Rectal smooth muscle tissue (tissue), 1 donor: ENCODE data around the gene SERPINB11.

ENCODE experiments used
- H3K27ac ChIP-seq: one replicate; pipeline ENCODE4 v1.7.0; 2013; ENCODE audit warnings: low read depth, low read length, inconsistent platforms
- H3K27me3 ChIP-seq: one replicate; pipeline ENCODE4 v1.7.0; 2013; ENCODE audit warnings: low read length; ENCODE audit not compliant: control insufficient read depth, insufficient read depth
- H3K36me3 ChIP-seq: one replicate; pipeline ENCODE4 v1.7.0; 2013; ENCODE audit warnings: low read length; ENCODE audit not compliant: control insufficient read depth, insufficient read depth
- H3K4me1 ChIP-seq: one replicate; pipeline ENCODE4 v1.7.0; 2013; ENCODE audit warnings: low read length; ENCODE audit not compliant: control insufficient read depth, insufficient read depth
- H3K4me3 ChIP-seq: one replicate; pipeline ENCODE4 v1.7.0; 2013; ENCODE audit warnings: low read length
- H3K9ac ChIP-seq: one replicate; pipeline ENCODE4 v1.7.0; 2013; ENCODE audit warnings: low read length

SERPINB11 gene

GRCh38 chr18:63686871-63687270, 15.9 kb upstream of the SERPINB11 start:
- H3K4me1 ChIP-seq = no peaks in the 10 kb centered on the region
- H3K4me3 ChIP-seq = no peak overlapping the region

DNA sequence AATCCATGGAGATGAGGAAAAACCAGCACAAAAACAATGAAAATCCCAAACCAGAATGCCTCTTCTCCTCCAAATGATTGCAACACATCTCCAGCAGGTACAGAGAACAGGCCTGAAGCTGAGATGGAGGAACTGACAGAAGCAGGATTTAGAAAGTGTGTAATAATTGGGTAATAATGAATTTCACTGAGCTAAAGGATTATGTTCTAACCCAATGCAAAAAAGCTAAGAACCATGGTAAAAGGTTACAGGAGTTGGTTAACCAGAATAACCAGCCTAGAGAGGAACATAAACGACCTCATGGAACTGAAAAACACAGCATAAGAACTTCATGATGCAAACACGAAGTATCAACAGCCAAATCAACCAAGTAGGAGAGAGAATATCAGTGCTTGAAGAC, 13.7 kb upstream of the SERPINB11 start:
- Histone ChIP-seq H3K9ac (no peak overlapping the region), H3K27ac (no peak overlapping the region), H3K36me3 (no peaks in the 10 kb centered on the region), H3K4me1 (no peaks in the 10 kb centered on the region), H3K4me3 (no peak overlapping the region), H3K27me3 (no peaks in the 10 kb centered on the region)

More at GRCh38 chr18:63686871-63687270, 15.9 kb upstream of the SERPINB11 start:
- Histone ChIP-seq H3K27ac (no peak overlapping the region), H3K27me3 (no peaks in the 10 kb centered on the region), H3K9ac (no peak overlapping the region), H3K36me3 (no peaks in the 10 kb centered on the region)

DNA sequence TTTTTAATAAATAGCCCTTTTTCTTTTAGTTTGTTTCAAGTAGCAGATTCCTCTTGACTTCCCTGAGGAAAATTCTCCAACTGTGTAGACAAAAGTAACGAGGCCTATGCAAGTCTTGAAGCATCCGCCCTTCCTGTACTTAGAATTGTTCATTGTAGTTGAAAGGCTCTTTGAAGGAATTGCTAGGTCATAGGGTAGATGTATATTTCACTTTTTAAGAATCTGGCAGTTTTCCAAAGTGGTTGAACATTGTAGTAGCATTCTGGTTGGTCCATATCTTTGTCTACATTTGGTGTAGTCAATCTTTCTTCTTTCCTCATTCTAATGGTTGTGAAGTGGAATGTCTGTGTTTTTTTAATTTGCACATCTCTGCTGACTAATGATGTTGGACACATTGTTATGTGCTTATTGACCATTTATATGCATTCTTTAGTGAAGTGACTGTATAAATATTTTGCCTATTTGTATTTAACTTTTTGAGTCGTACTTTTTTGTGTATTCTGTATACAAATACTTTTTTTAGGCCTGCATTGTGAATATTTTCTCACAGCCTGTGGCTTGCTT, 5.6 kb upstream of the SERPINB11 start:
- Histone ChIP-seq H3K4me1 (no peaks in the 10 kb centered on the region), H3K27me3 (no peaks in the 10 kb centered on the region), H3K4me3 (no peak overlapping the region), H3K36me3 (no peaks in the 10 kb centered on the region), H3K9ac (no peak overlapping the region), H3K27ac (no peak overlapping the region)

DNA sequence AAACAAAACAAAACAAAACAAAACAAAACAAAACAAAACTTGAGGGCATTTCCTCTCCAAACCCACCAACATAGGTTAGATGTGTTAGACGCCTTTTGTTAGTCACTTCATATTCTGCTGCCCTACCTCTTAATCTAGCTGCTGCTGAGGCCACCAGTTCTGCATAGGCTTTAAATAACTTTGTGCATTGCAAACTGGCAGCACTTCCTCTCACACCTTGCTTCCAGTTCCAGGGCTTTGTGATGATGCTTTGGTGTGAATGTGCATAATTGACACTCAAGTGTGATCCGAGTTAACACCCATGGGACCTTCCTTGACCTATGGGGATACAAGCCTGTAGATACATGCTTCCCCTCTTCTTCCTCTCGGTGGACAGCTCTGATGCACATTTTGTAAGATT, 2.3 kb upstream of the SERPINB11 start:
- no peaks in the 10 kb centered on the region for H3K27me3 ChIP-seq
- no peak overlapping the region for H3K9ac ChIP-seq
- H3K4me3 ChIP-seq = no peak overlapping the region
- H3K36me3 ChIP-seq = no peaks in the 10 kb centered on the region
- H3K27ac ChIP-seq = no peak overlapping the region
- no peaks in the 10 kb centered on the region for H3K4me1 ChIP-seq

DNA sequence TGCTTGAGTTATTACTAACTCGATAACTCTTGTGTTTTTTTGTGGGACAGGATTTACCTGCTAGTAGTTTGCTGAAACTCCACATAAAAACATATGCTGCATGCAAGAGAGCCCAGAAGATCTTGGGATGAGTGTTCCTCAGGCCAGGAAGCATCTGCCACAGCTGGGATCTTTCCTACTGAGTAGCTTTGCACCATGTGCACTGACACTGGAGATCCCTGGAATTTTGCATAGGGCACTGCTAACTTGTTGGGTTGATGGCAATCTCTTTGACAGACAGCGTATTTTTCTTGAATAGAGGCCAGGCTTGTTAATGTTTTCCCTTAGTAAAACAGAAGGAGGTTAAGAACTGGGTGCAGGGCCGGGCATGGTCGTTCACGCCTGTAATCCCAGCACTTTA, 808 bp upstream of the SERPINB11 start:
- no peak overlapping the region for H3K4me3 ChIP-seq
- H3K27ac ChIP-seq = no peak overlapping the region
- no peaks in the 10 kb centered on the region for H3K36me3 ChIP-seq

DNA sequence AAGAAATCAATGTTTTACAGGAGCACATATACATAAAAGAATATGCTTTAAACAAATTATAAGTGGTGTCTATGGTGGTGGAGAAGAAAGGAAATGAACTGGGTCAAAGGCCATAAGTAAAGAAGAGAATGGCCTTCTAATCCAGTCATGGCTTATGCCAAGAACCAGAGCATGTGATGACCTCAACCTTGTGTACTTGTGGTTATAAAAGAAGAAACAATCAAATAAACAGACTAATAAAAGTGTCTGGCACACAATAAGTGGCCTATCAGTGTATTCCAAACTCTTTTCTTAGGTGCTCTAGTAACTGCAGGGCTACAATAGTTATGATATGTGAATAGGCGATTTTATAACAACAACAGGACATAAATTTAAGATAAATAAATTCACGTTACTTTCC, 2.6 kb downstream of the SERPINB11 start:
- no peak overlapping the region for H3K27ac ChIP-seq
- H3K4me1 ChIP-seq = no peaks in the 10 kb centered on the region
- H3K27me3 ChIP-seq = no peaks in the 10 kb centered on the region
- no peaks in the 10 kb centered on the region for H3K36me3 ChIP-seq
- no peak overlapping the region for H3K4me3 ChIP-seq
- H3K9ac ChIP-seq = no peak overlapping the region

More for the DNA sequence above, 808 bp upstream of the SERPINB11 start:
- no peak overlapping the region for H3K9ac ChIP-seq
- no peaks in the 10 kb centered on the region for H3K27me3 ChIP-seq
- H3K4me1 ChIP-seq = no peaks in the 10 kb centered on the region

DNA sequence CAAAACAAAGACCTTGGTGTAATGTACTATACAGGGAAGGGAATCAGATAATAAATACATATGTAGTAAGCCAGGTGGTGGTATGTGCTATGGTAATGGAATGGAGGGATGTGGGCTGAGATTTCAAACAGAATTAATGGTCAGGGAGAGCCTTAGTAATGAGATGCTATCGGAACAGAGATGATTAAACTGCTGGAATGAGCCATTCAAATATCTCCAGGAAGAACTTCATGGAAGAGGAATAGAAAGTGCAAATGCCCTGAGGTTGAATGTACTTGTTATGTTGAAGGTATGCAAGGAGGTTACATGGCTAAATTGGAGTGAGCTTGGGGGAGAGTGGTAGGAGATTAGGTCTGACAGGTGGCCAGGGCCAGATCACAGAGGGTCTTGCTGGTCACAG, 5.1 kb downstream of the SERPINB11 start:
- H3K27ac ChIP-seq = no peak overlapping the region
- H3K4me1 ChIP-seq = no peaks in the 10 kb centered on the region
- H3K36me3 ChIP-seq = no peaks in the 10 kb centered on the region
- H3K27me3 ChIP-seq = no peaks in the 10 kb centered on the region
- no peak overlapping the region for H3K9ac ChIP-seq
- no peak overlapping the region for H3K4me3 ChIP-seq

DNA sequence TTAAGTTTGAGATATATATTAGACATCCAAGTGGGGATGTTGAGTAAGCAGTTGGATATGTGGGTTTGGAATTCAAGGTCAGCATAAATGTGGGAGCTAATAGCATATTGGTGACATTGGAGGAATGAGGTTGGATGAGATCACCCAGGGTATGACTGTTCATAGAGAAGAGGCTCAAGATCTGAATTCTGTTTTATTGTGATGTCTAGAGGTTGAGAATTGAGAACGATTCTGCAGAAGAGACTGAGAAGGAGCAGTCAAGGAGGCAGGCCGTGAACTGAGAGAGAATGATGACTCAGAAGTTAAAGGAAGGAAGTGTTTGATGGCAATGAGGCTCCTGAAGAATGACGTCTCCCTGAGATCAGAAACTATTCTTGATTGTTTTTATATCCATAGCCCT, 5.9 kb downstream of the SERPINB11 start:
- no peaks in the 10 kb centered on the region for H3K27me3 ChIP-seq
- no peak overlapping the region for H3K4me3 ChIP-seq
- no peaks in the 10 kb centered on the region for H3K36me3 ChIP-seq
- H3K27ac ChIP-seq = no peak overlapping the region
- H3K4me1 ChIP-seq = no peaks in the 10 kb centered on the region
- H3K9ac ChIP-seq = no peak overlapping the region

DNA sequence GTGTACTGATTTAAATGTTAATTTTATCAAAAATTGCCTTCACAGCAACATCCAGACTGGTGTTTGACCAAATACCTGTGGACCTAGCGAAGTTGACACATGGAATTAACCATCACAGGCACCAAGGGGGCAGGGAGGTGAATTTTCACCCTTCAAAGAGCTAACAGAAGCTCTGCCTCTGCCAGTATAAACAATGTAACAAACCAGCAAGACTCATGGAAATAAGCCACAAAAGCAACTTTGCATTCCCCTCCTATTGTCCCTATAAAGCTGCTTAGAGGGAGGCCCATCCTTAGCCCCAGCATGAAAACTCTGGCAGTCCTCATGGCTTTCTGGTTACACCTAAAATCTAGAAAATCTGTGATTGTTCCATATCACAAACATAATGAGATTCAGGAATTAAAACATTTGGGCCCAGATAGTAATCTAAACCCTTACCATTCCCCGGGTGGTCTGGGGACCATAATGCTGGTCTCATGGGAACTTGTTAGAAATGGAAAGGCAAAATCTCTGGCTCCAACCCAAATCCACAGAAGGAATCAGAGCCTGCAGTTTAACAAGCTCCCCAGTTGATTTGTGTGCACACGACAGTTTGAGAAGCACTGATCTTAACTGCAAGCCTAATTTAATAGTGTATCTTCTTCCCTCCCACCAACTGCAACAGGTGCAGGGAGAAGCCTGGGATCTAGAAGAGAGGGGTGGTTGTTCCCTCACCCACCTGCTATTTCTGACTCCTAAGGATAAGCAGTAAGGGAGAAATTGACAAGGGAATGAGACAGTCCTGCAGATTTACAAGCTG, 23.1 kb downstream of the SERPINB11 start:
- Histone ChIP-seq H3K4me1 (peaks cover 6% of the 10 kb centered on the region), H3K4me3 (no peak overlapping the region), H3K27ac (no peak overlapping the region), H3K9ac (no peak overlapping the region), H3K27me3 (no peaks in the 10 kb centered on the region), H3K36me3 (no peaks in the 10 kb centered on the region)

- Histone ChIP-seq H3K36me3 (no peaks in the 10 kb centered on the region), H3K4me1 (peaks cover 4% of the 10 kb centered on the region), H3K9ac (no peak overlapping the region), H3K4me3 (no peak overlapping the region), H3K27me3 (no peaks in the 10 kb centered on the region), H3K27ac (no peak overlapping the region)
Observed at GRCh38 chr18:63730773-63731172, 28.0 kb downstream of the SERPINB11 start.

- Histone ChIP-seq H3K27ac (no peak overlapping the region), H3K36me3 (no peaks in the 10 kb centered on the region), H3K9ac (no peak overlapping the region), H3K27me3 (no peaks in the 10 kb centered on the region), H3K4me1 (peaks cover 1% of the 10 kb centered on the region), H3K4me3 (no peak overlapping the region)
Observed at GRCh38 chr18:63731215-63731614, 28.5 kb downstream of the SERPINB11 start.

DNA sequence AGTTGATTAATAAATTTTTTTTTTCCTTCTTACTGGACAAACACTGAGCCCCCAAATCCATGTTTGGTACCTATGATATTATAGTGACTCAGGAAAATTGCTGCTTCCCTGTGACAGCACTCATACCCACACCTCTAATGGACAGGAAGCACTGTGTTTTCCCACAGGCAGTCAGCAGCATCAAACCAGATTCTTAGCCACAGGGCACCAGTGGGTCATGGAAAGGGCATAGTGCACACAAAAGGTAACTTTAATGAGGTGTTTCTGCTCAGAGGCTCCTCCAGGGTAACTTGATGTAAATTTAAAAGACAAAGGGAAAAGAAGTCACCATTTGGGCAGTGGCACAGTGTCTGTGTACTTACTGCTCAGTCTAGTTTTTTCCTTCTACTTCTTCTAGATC, 34.1 kb downstream of the SERPINB11 start:
- Histone ChIP-seq H3K27me3 (no peaks in the 10 kb centered on the region), H3K36me3 (no peaks in the 10 kb centered on the region), H3K4me1 (no peaks in the 10 kb centered on the region), H3K27ac (no peak overlapping the region), H3K9ac (no peak overlapping the region), H3K4me3 (no peak overlapping the region)

DNA sequence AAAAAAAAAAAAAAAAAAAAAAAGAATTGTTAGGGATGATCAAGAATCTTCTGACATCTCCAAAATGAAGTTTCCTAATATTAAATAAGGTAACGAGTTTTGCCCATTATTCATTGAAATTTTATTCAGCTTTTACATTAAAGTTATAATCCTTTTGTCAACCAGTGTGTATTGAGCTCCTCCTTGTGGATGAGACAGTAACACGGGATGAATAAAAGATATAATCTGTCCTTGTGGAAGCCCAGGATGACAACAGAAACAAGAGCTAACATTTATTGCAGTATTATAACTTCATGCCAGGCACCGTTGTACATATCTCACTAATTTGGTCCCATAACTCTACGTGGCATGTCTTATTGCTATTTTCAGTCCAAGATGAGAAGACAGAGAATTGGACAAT, 39.0 kb downstream of the SERPINB11 start:
- Histone ChIP-seq H3K36me3 (no peaks in the 10 kb centered on the region), H3K9ac (no peak overlapping the region), H3K27ac (no peak overlapping the region), H3K27me3 (no peaks in the 10 kb centered on the region), H3K4me3 (no peak overlapping the region), H3K4me1 (no peaks in the 10 kb centered on the region)
